H1 (cell line): Measurements from ENCODE around the gene ATP6V1E1. TPM values are rescaled to one million over a fixed set of nuclear protein-coding genes. Genes with fewer than 3 reads are reported as not detected.

Experiments used
- GTF2F1 ChIP-seq: IDR thresholded peaks from 2 replicates; pipeline ENCODE4 v1.6.1; 2012; ENCODE audit warnings: low read depth, low read length, improper control_type of control experiment, borderline replicate concordance
- HDAC6 ChIP-seq: IDR thresholded peaks from one replicate; pipeline ENCODE4 v1.7.1; 2012; ENCODE audit warnings: low read depth, mild to moderate bottlenecking, inconsistent platforms, low read length, moderate library complexity
- KDM4A ChIP-seq: IDR thresholded peaks from one replicate; pipeline ENCODE4 v1.7.1; 2012; ENCODE audit warnings: low read depth, mild to moderate bottlenecking, moderate library complexity, low read length, inconsistent platforms; ENCODE audit not compliant: severe bottlenecking
- NANOG ChIP-seq: IDR thresholded peaks from 2 replicates; pipeline ENCODE4 v1.6.1; 2011; ENCODE audit warnings: low read length, low read depth, mild to moderate bottlenecking, inconsistent platforms; ENCODE audit not compliant: insufficient read depth, poor library complexity, severe bottlenecking
- ZNF274 ChIP-seq: IDR thresholded peaks from 2 replicates; pipeline ENCODE4 v1.7.0; 2012; ENCODE audit warnings: low read length, borderline replicate concordance; ENCODE audit errors: extremely low read depth
- polyA plus RNA-seq, 7 experiments: library from polyadenylated mRNA; depleted of rRNA in 3 of 7; stranded (reverse) in 5 of 7; unstranded in 2 of 7; fragments of >200 nt in 5 of 7; fragments of 200-250 nt in 2 of 7; gene quantifications; 1 replicate in 5 of 7; 2 replicates in 1 of 7; 4 replicates in 1 of 7; pipeline versions ENCODE4 v1.2.1 to v1.2.3, GENCODE V29; 2011 to 2013; ENCODE audit warnings: missing spikeins in 2 of 7, mixed read lengths in 2 of 7
- total RNA-seq: library from RNA; stranded (reverse); fragmentation: NEBNext Ultra II Directional; extraction: Animal tissue kit (Norgen Biotek cat#: 25700); gene quantifications from 2 replicates; pipeline ENCODE4 v1.2.1, GENCODE V29; 2021
- TF ChIP-seq, protein P1 (sequence below): IDR thresholded peaks from 2 replicates; pipeline ENCODE4 v1.6.1; 2012; ENCODE audit warnings: inconsistent platforms

Gene ATP6V1E1
- total and polyA plus RNA-seq, 2 of the 8 experiments (the other 6 are each of a cell fraction or from before 2014, with no cell fraction given), result 80.4 to 88.1 TPM

DNA sequence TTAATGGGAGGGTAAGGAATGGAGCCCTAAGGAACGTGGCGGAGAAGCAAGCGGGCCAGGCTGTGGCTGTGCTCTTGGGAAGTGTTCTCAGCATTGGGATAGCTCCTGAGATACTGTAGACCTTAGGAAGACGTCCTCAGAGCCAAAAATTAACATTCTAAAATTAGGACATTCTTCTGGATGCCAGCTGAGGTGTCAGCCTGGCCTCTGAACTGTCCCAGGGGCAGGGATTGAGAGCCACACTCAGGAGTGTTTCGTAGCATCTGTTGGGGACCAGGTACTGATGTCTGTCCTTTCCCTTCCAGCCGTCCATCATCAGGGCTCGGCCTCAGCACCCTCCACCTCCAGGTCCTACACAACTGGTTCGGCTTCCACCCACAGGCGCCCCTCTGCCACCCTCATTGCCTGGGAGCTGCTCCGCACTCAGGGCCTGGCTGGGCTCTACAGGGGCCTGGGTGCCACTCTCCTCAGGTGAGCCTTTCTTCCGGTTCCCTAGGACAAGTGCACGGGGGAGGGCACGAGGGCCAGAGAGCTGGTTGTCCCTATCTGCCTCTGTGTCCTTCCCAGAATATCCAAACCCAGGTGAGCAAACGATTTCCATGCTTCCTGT lies 41.6 kb downstream of the ATP6V1E1 start (continued):
- TF ChIP-seq GTF2F1 (no peak), ZNF274 (no peak), HDAC6 (no peak), KDM4A (no peak), NANOG (no peak)
- TF ChIP-seq, protein P1, sequence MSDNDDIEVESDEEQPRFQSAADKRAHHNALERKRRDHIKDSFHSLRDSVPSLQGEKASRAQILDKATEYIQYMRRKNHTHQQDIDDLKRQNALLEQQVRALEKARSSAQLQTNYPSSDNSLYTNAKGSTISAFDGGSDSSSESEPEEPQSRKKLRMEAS, result no peak
